DND-41 (cell line): ENCODE data around the gene MGAT4A.
"Not testable (repeated sequence)": the region's sequence is repeated elsewhere in the genome, so short reads cannot be mapped to it uniquely, and the experiment has no call there.

Experiments
- ATAC-seq: fragments of 200-7000 bp; cut with Tn5 transposase; 3 replicates; pipeline ENCODE4 v1.9.1; 2021; ENCODE audit warnings: low read depth; ENCODE audit not compliant: insufficient read depth
- DNase-seq: peaks from one replicate; pipeline ENCODE4 v3.0.0-alpha.2; 2020
- H2AFZ ChIP-seq: 2 replicates; pipeline ENCODE4 v1.6.0; 2012; ENCODE audit warnings: low read depth, low read length
- H3K27ac ChIP-seq: 2 replicates; pipeline ENCODE4 v1.5.1; 2012; ENCODE audit warnings: low read length, inconsistent platforms
- H3K27me3 ChIP-seq: fragments of 200-600 bp; sonication (generic); 2 replicates; pipeline ENCODE4 v1.6.0; 2012; ENCODE audit warnings: low read length, mild to moderate bottlenecking, inconsistent platforms; ENCODE audit not compliant: insufficient read depth, poor library complexity
- H3K36me3 ChIP-seq: 2 replicates; pipeline ENCODE4 v1.5.1; 2012; ENCODE audit warnings: low read length, inconsistent platforms; ENCODE audit not compliant: insufficient read depth
- H3K4me1 ChIP-seq: 2 replicates; pipeline ENCODE4 v1.5.1; 2012; ENCODE audit warnings: mild to moderate bottlenecking, low read length; ENCODE audit not compliant: insufficient read depth
- H3K4me2 ChIP-seq: 2 replicates; pipeline ENCODE4 v1.6.0; 2012; ENCODE audit warnings: mild to moderate bottlenecking, moderate library complexity, low read length, inconsistent platforms; ENCODE audit not compliant: insufficient read depth
- H3K4me3 ChIP-seq, 2 experiments: fragments of 200-600 bp in 1 of 2; shearing (Covaris generic) in 1 of 2; 2 replicates each; pipeline ENCODE4 v1.5.1; 2012 to 2016; ENCODE audit warnings: inconsistent platforms in 2 of 2, low read length in 2 of 2, mild to moderate bottlenecking in 2 of 2, low read depth in 1 of 2, moderate library complexity in 1 of 2
- H3K79me2 ChIP-seq: 2 replicates; pipeline ENCODE4 v1.6.0; 2012; ENCODE audit warnings: low read length, inconsistent platforms; ENCODE audit not compliant: insufficient read depth
- H3K9ac ChIP-seq: 2 replicates; pipeline ENCODE4 v1.6.0; 2012; ENCODE audit warnings: low read depth, mild to moderate bottlenecking, inconsistent platforms, low read length, moderate library complexity
- H3K9me3 ChIP-seq: 2 replicates; pipeline ENCODE4 v1.5.1; 2012; ENCODE audit warnings: low read length, moderate library complexity, mild to moderate bottlenecking, inconsistent platforms; ENCODE audit not compliant: insufficient read depth, severe bottlenecking
- H4K20me1 ChIP-seq: 2 replicates; pipeline ENCODE4 v1.6.0; 2012; ENCODE audit warnings: low read length; ENCODE audit not compliant: insufficient read depth
- EZH2 ChIP-seq: IDR thresholded peaks from 3 replicates; pipeline ENCODE4 v1.6.1; 2012; ENCODE audit warnings: borderline replicate concordance, low read depth, mild to moderate bottlenecking, moderate library complexity, low read length, inconsistent platforms; ENCODE audit not compliant: severe bottlenecking
- TF ChIP-seq, protein P1 (sequence below): IDR thresholded peaks from 2 replicates; pipeline ENCODE4 v1.5.1; 2012; ENCODE audit warnings: borderline replicate concordance, low read length, moderate library complexity, mild to moderate bottlenecking; ENCODE audit not compliant: poor library complexity, severe bottlenecking; ENCODE audit errors: extremely low read depth

The MGAT4A gene

DNA sequence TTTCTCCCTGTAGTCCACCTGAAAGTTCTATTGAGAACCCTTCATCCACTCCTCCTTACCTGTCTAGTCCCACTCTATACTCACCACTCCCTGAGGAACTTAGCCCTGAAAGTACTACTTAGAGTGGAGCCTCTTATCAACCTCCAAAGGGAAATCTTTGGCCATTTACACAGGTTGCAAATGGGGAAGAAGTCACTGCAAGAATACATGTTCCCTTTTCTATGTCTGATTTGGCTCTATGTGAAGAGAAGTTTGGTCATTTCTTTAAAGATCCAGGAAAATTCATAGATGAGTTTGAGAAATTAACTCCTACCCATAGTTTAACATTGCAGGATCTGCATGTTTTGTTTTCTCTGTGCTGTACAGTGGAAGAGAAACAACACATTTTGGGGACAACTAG, 22.9 kb upstream of the MGAT4A start:
- Histone ChIP-seq H3K27ac (no peak overlapping the region), H3K9ac (no peak overlapping the region), H3K36me3 (no peaks in the 10 kb centered on the region), H3K4me1 (peaks cover 24% of the 10 kb centered on the region), H3K4me2 (no peak overlapping the region), H3K27me3 (no peaks in the 10 kb centered on the region), H2AFZ (no peak overlapping the region), H3K79me2 (no peaks in the 10 kb centered on the region), H3K9me3 (no peaks in the 10 kb centered on the region), H3K4me3 (no peak overlapping the region), H4K20me1 (no peaks in the 10 kb centered on the region)
- no peak for DNase-seq
- TF ChIP-seq, protein P1, sequence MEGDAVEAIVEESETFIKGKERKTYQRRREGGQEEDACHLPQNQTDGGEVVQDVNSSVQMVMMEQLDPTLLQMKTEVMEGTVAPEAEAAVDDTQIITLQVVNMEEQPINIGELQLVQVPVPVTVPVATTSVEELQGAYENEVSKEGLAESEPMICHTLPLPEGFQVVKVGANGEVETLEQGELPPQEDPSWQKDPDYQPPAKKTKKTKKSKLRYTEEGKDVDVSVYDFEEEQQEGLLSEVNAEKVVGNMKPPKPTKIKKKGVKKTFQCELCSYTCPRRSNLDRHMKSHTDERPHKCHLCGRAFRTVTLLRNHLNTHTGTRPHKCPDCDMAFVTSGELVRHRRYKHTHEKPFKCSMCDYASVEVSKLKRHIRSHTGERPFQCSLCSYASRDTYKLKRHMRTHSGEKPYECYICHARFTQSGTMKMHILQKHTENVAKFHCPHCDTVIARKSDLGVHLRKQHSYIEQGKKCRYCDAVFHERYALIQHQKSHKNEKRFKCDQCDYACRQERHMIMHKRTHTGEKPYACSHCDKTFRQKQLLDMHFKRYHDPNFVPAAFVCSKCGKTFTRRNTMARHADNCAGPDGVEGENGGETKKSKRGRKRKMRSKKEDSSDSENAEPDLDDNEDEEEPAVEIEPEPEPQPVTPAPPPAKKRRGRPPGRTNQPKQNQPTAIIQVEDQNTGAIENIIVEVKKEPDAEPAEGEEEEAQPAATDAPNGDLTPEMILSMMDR: no peak
- TF ChIP-seq EZH2: no peak
- no peak for ATAC-seq

- peaks cover 17% of the 10 kb centered on the region for H3K4me1 ChIP-seq
- not testable (repeated sequence) for H4K20me1 ChIP-seq, H3K36me3 ChIP-seq, ATAC-seq, H3K4me3 ChIP-seq, H3K9ac ChIP-seq, H3K27ac ChIP-seq, H2AFZ ChIP-seq, DNase-seq, H3K9me3 ChIP-seq, H3K4me2 ChIP-seq, H3K27me3 ChIP-seq, H3K79me2 ChIP-seq
These were observed 21.8 kb upstream of the MGAT4A start for GRCh38 chr2:98752711-98753110.

- ATAC-seq: no peak
- H3K27me3 ChIP-seq: no peaks in the 10 kb centered on the region
- H3K27ac ChIP-seq: no peak overlapping the region
- no peak overlapping the region for H3K4me2 ChIP-seq
- no peak overlapping the region for H3K4me3 ChIP-seq
- TF ChIP-seq, protein P1: no peak
- TF ChIP-seq EZH2: no peak
- DNase-seq: no peak
- H3K79me2 ChIP-seq: no peaks in the 10 kb centered on the region
- no peaks in the 10 kb centered on the region for H3K36me3 ChIP-seq
- peaks cover 10% of the 10 kb centered on the region for H3K4me1 ChIP-seq
- no peak overlapping the region for H2AFZ ChIP-seq
- H4K20me1 ChIP-seq: no peaks in the 10 kb centered on the region
- H3K9ac ChIP-seq: no peak overlapping the region
- no peaks in the 10 kb centered on the region for H3K9me3 ChIP-seq
These were observed 20.8 kb upstream of the MGAT4A start for GRCh38 chr2:98751748-98752147.

GRCh38 chr2:98750593-98751282, 19.8 kb upstream of the MGAT4A start:
- no peak for ATAC-seq

More at GRCh38 chr2:98750593-98751282, 19.8 kb upstream of the MGAT4A start:
- peaks cover 10% of the 10 kb centered on the region for H3K4me1 ChIP-seq
- H3K36me3 ChIP-seq: no peaks in the 10 kb centered on the region
- no peak for DNase-seq
- no peak overlapping the region for H3K4me3 ChIP-seq
- H3K4me2 ChIP-seq: no peak overlapping the region
- TF ChIP-seq, protein P1: no peak
- TF ChIP-seq EZH2: no peak
- no peaks in the 10 kb centered on the region for H4K20me1 ChIP-seq
- H2AFZ ChIP-seq: no peak overlapping the region
- no peaks in the 10 kb centered on the region for H3K79me2 ChIP-seq
- H3K27ac ChIP-seq: no peak overlapping the region
- H3K9ac ChIP-seq: no peak overlapping the region
- no peaks in the 10 kb centered on the region for H3K9me3 ChIP-seq
- H3K27me3 ChIP-seq: no peaks in the 10 kb centered on the region
